OCI-LY1 (cell line): ENCODE results near the gene OR13A1.
"Not testable (repeated sequence)": the region's sequence is repeated elsewhere in the genome, so short reads cannot be mapped to it uniquely, and the experiment has no call there.

Source experiments
- H2AFZ ChIP-seq: fragments of 200-600 bp; sonication (generic), shearing (Covaris generic); 2 replicates; pipeline ENCODE4 v1.6.0; 2014; ENCODE audit warnings: antibody characterized with exemption, mild to moderate bottlenecking, low read length
- H3F3A ChIP-seq: fragments of 200-600 bp; sonication (generic), shearing (Covaris generic); 2 replicates; pipeline ENCODE4 v1.6.0; 2014; ENCODE audit warnings: mild to moderate bottlenecking, antibody characterized with exemption, low read length, moderate library complexity; ENCODE audit not compliant: insufficient read depth
- H3K27ac ChIP-seq: fragments of 200-600 bp; sonication (generic); 2 replicates; pipeline ENCODE4 v1.5.1; 2014; ENCODE audit warnings: low read length, mixed run types, mild to moderate bottlenecking, low read depth; ENCODE audit not compliant: poor library complexity, severe bottlenecking
- H3K27me3 ChIP-seq: fragments of 200-600 bp; sonication (generic); 2 replicates; pipeline ENCODE4 v1.6.0; 2014; ENCODE audit warnings: antibody characterized with exemption, mild to moderate bottlenecking, low read length, moderate library complexity; ENCODE audit not compliant: insufficient read depth
- H3K36me3 ChIP-seq: fragments of 200-600 bp; sonication (generic); 2 replicates; pipeline ENCODE4 v1.6.1; 2014; ENCODE audit warnings: mild to moderate bottlenecking, antibody characterized with exemption, low read length, moderate library complexity, mixed read lengths; ENCODE audit not compliant: insufficient read depth
- H3K4me1 ChIP-seq: fragments of 200-600 bp; sonication (generic); 2 replicates; pipeline ENCODE4 v1.5.1; 2014; ENCODE audit warnings: mild to moderate bottlenecking, low read length, moderate library complexity; ENCODE audit not compliant: insufficient read depth, severe bottlenecking
- H3K4me2 ChIP-seq: fragments of 200-600 bp; sonication (generic), shearing (Covaris generic); 2 replicates; pipeline ENCODE4 v1.6.1; 2014; ENCODE audit warnings: low read length
- H3K4me3 ChIP-seq: fragments of 200-600 bp; sonication (generic); 2 replicates; pipeline ENCODE4 v1.5.1; 2014; ENCODE audit warnings: low read length, low read depth, mild to moderate bottlenecking, mixed read lengths; ENCODE audit not compliant: poor library complexity, severe bottlenecking
- H3K79me2 ChIP-seq: fragments of 200-600 bp; shearing (Covaris generic); 2 replicates; pipeline ENCODE4 v1.6.1; 2016; ENCODE audit warnings: mixed run types, low read length, mixed read lengths; ENCODE audit not compliant: insufficient read depth
- H3K9ac ChIP-seq: fragments of 200-600 bp; sonication (generic), shearing (Covaris generic); 2 replicates; pipeline ENCODE4 v1.6.1; 2014; ENCODE audit warnings: mild to moderate bottlenecking, low read length, mixed read lengths
- H3K9me2 ChIP-seq: fragments of 200-600 bp; sonication (generic), shearing (Covaris generic); 2 replicates; pipeline ENCODE4 v1.6.1; 2014; ENCODE audit warnings: low read depth, mild to moderate bottlenecking, low read length, mixed read lengths
- H3K9me3 ChIP-seq: fragments of 200-600 bp; shearing (Covaris generic); 2 replicates; pipeline ENCODE4 v1.6.1; 2014; ENCODE audit warnings: low read length, mixed read lengths
- H4K20me1 ChIP-seq: fragments of 200-600 bp; sonication (generic), shearing (Covaris generic); 2 replicates; pipeline ENCODE4 v1.6.0; 2016; ENCODE audit warnings: mild to moderate bottlenecking, low read length; ENCODE audit not compliant: insufficient read depth
- EZH2 ChIP-seq: fragments of 200-600 bp; sonication (generic), shearing (Covaris generic); IDR thresholded peaks from 2 replicates; pipeline ENCODE4 v1.8.0; 2017; ENCODE audit warnings: borderline replicate concordance, mixed run types, mild to moderate bottlenecking, antibody characterized with exemption, low read length, moderate library complexity, mixed read lengths
- TF ChIP-seq, protein P1 (sequence below): fragments of 200-600 bp; sonication (generic), shearing (Covaris generic); IDR thresholded peaks from 2 replicates; pipeline ENCODE4 v1.5.1; 2017; ENCODE audit warnings: mild to moderate bottlenecking, antibody characterized with exemption, low read length, moderate library complexity, mixed read lengths

OR13A1 gene, protein sequence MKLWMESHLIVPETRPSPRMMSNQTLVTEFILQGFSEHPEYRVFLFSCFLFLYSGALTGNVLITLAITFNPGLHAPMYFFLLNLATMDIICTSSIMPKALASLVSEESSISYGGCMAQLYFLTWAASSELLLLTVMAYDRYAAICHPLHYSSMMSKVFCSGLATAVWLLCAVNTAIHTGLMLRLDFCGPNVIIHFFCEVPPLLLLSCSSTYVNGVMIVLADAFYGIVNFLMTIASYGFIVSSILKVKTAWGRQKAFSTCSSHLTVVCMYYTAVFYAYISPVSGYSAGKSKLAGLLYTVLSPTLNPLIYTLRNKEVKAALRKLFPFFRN

DNA sequence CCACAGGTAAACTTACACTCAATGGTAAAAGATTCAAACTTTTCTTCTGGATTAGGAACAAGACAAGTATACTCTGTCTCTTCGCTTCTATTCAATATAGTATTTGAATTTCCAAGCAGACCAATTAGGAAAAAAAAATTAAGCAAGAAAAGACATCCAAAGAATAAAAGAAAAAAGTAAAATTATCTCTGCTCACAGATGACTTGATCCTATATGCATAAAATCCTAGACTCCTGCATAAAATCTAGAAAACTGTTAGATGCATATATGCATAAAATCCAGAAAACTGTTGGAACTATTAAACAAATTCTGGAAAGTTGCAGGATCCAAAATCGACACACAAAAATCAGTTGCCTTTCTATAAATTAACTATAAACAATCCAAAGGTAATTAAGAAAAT lies at the start of gene OR13A1:
OR13A1 (minus strand) TSS at position 101 of the 400 bp plus-strand sequence. CDS start 11,186 bp downstream, outside the sequence.
- Histone ChIP-seq H3F3A (peaks cover 4% of the 10 kb centered on the region), H3K9ac (no peak within 1 kb of the TSS), H3K9me2 (no peaks in the 10 kb centered on the region), H3K79me2 (no peaks in the 10 kb centered on the region), H3K36me3 (peaks cover 14% of the 10 kb centered on the region), H2AFZ (no peak within 1 kb of the TSS), H3K9me3 (peaks cover 40% of the 10 kb centered on the region), H4K20me1 (no peaks in the 10 kb centered on the region), H3K4me2 (no peak within 1 kb of the TSS), H3K27me3 (no peaks in the 10 kb centered on the region), H3K4me1 (no peaks in the 10 kb centered on the region), H3K4me3 (no peak within 1 kb of the TSS), H3K27ac (no peak within 1 kb of the TSS)
- no peak for TF ChIP-seq EZH2
- TF ChIP-seq, protein P1, sequence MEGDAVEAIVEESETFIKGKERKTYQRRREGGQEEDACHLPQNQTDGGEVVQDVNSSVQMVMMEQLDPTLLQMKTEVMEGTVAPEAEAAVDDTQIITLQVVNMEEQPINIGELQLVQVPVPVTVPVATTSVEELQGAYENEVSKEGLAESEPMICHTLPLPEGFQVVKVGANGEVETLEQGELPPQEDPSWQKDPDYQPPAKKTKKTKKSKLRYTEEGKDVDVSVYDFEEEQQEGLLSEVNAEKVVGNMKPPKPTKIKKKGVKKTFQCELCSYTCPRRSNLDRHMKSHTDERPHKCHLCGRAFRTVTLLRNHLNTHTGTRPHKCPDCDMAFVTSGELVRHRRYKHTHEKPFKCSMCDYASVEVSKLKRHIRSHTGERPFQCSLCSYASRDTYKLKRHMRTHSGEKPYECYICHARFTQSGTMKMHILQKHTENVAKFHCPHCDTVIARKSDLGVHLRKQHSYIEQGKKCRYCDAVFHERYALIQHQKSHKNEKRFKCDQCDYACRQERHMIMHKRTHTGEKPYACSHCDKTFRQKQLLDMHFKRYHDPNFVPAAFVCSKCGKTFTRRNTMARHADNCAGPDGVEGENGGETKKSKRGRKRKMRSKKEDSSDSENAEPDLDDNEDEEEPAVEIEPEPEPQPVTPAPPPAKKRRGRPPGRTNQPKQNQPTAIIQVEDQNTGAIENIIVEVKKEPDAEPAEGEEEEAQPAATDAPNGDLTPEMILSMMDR: no peak

DNA sequence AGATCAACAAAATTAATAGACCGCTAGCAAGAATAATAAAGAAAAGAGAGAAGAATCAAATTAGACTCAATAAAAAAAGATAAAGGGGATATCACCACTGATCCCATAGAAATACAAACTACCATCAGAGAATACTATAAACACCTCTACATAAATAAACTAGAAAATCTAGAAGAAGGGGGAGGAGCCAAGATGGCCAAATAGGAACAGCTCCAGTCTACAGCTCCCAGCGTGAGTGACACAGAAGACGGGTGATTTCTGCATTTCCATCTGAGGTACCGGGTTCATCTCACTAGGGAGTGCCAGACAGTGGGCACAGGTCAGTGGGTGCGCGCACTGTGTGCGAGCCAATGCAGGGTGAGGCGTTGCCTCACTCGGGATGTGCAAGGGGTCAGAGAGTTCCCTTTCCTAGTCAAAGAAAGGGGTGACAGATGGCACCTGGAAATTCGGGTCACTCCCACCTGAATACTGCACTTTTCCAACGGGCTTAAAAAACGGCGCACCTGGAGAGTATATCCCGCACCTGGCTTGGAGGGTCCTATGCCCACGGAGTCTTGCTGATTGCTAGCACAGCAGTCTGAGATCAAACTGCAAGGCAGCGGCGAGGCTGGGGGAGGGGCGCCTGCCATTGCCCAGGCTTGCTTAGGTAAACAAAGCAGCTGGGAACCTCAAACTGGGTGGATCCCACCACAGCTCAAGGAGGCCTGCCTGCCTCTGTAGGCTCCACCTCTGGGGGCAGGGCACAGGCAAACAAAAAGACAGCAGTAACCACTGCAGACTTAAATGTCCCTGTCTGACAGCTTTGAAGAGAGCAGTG lies 46.8 kb upstream of the OR13A1 start:
- H3K4me2 ChIP-seq, H3K9me2 ChIP-seq, H3K27ac ChIP-seq, H3K27me3 ChIP-seq, H4K20me1 ChIP-seq, H3F3A ChIP-seq, H3K9me3 ChIP-seq, H2AFZ ChIP-seq, H3K9ac ChIP-seq, H3K4me3 ChIP-seq: not testable (repeated sequence)
- peaks cover 36% of the 10 kb centered on the region for H3K4me1 ChIP-seq
- peaks cover 42% of the 10 kb centered on the region for H3K79me2 ChIP-seq
- peaks cover 51% of the 10 kb centered on the region for H3K36me3 ChIP-seq

DNA sequence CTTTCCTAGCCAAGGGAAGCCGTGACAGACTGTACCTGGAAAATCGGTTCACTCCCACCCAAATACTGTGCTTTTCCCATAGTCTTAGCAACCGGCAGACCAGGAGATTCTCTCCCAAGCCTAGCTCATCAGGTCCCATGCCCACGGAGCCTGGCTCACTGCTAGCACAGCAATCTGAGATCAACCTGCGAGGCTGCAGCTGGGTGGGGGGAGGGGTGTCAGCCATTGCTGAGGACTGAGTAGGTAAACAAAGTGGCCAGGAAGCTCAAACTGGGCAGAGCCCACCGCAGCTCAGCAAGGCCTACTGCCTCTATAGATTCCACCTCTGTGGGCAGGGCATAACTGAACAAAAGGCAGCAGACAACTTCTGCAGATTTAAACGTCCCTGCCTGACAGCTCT lies 43.6 kb upstream of the OR13A1 start:
- peak overlapping the region; percentile 73 for H3K27ac ChIP-seq
- peaks cover 69% of the 10 kb centered on the region for H3K4me1 ChIP-seq
- not testable (repeated sequence) for H4K20me1 ChIP-seq, H3K9me2 ChIP-seq, H3K9me3 ChIP-seq, H3F3A ChIP-seq, H2AFZ ChIP-seq, H3K27me3 ChIP-seq
- peaks cover 78% of the 10 kb centered on the region for H3K36me3 ChIP-seq
- H3K4me3 ChIP-seq: peak overlapping the region; percentile 22
- peak overlapping the region; percentile 42 for H3K4me2 ChIP-seq
- peaks cover 59% of the 10 kb centered on the region for H3K79me2 ChIP-seq
- H3K9ac ChIP-seq: peak overlapping the region; percentile 11; the same call in 1 of the 2 replicates

DNA sequence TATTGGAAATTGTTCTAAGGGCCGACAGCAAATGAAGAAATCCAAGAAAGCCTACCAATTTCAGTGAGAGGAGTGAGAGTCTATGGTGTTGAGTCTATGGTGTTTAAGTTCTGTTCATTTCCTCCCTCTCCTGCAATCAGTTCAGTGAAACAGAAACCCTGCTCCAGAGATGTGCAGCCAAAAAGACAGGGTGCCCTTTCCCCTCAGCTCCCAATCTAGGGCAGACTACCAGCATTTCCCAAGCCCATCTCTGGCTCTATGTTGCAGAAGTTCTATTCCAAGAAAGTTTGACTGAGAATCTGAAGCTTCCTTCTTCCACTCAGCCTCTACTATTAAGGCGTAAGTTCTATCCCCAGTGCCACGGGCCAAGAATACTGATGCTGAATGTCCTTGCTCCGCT lies 40.1 kb upstream of the OR13A1 start:
- H3K27me3 ChIP-seq: no peaks in the 10 kb centered on the region
- H3K9ac ChIP-seq: no peak overlapping the region
- peaks cover 57% of the 10 kb centered on the region for H3K79me2 ChIP-seq
- peaks cover 8% of the 10 kb centered on the region for H3K9me3 ChIP-seq
- H3K36me3 ChIP-seq: peaks cover 88% of the 10 kb centered on the region
- H3K27ac ChIP-seq: peak overlapping the region; percentile 59
- no peak overlapping the region for H3K4me3 ChIP-seq
- no peaks in the 10 kb centered on the region for H3F3A ChIP-seq
- TF ChIP-seq, protein P1: no peak
- no peak for TF ChIP-seq EZH2
- no peaks in the 10 kb centered on the region for H3K9me2 ChIP-seq
- no peaks in the 10 kb centered on the region for H4K20me1 ChIP-seq
- H2AFZ ChIP-seq: no peak overlapping the region
- H3K4me2 ChIP-seq: no peak overlapping the region
- peaks cover 65% of the 10 kb centered on the region for H3K4me1 ChIP-seq
